ENCODE results near the gene NUP205. TPM values are rescaled to one million over a fixed set of nuclear protein-coding genes. Genes with fewer than 3 reads are reported as not detected.
"Not testable (repeated sequence)": the region's sequence is repeated elsewhere in the genome, so short reads cannot be mapped to it uniquely, and the experiment has no call there.

Gene NUP205
- total RNA-seq, 1 donor from 2014 or later, result 66.1 TPM

DNA sequence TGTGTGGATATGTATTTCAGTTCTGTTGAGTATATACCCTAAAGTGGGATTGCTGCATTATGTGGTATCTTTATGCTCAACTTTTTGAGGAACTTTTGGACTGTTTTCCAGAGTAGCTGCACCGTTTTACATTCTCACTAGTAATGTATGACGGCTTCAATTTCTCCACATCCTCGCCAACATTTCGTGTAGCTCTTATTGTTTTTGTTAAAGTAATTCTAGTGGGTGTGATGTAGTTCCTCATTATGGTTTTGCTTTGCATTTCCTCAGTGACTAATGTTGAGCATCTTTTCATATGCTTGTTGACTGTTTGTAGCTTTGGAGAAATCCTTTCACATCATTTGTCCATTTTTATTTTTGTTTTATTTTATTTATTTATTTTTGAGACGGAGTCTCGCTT lies 109.1 kb downstream of the NUP205 start:
- Mint-ChIP-seq H3K9me3 (ENCODE audit: unreplicated experiment) (no peaks in the 10 kb centered on the region), H3K36me3 (ENCODE audit: low read depth, unreplicated experiment) (peaks cover 6% of the 10 kb centered on the region), H3K27me3 (ENCODE audit: unreplicated experiment) (peaks cover 5% of the 10 kb centered on the region), H3K4me1 (ENCODE audit: unreplicated experiment) (peaks cover 7% of the 10 kb centered on the region), H3K4me3 (ENCODE audit: unreplicated experiment) (no peak overlapping the region), H3K27ac (ENCODE audit: unreplicated experiment) (no peak overlapping the region)
- TF ChIP-seq, protein P1, sequence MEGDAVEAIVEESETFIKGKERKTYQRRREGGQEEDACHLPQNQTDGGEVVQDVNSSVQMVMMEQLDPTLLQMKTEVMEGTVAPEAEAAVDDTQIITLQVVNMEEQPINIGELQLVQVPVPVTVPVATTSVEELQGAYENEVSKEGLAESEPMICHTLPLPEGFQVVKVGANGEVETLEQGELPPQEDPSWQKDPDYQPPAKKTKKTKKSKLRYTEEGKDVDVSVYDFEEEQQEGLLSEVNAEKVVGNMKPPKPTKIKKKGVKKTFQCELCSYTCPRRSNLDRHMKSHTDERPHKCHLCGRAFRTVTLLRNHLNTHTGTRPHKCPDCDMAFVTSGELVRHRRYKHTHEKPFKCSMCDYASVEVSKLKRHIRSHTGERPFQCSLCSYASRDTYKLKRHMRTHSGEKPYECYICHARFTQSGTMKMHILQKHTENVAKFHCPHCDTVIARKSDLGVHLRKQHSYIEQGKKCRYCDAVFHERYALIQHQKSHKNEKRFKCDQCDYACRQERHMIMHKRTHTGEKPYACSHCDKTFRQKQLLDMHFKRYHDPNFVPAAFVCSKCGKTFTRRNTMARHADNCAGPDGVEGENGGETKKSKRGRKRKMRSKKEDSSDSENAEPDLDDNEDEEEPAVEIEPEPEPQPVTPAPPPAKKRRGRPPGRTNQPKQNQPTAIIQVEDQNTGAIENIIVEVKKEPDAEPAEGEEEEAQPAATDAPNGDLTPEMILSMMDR (IDR thresholded peaks at IDR 0.05; ENCODE audit: unreplicated experiment), result no peak
- no peak for DNase-seq (ENCODE audit: low spot score)

GRCh38 chr7:135667626-135668025 lies 109.9 kb downstream of the NUP205 start:
- H3K27me3 Mint-ChIP-seq (ENCODE audit: unreplicated experiment); H3K4me1 Mint-ChIP-seq (ENCODE audit: unreplicated experiment); H3K36me3 Mint-ChIP-seq (ENCODE audit: low read depth, unreplicated experiment); H3K9me3 Mint-ChIP-seq (ENCODE audit: unreplicated experiment); H3K27ac Mint-ChIP-seq (ENCODE audit: unreplicated experiment); H3K4me3 Mint-ChIP-seq (ENCODE audit: unreplicated experiment); DNase-seq (ENCODE audit: low spot score): not testable (repeated sequence)

DNA sequence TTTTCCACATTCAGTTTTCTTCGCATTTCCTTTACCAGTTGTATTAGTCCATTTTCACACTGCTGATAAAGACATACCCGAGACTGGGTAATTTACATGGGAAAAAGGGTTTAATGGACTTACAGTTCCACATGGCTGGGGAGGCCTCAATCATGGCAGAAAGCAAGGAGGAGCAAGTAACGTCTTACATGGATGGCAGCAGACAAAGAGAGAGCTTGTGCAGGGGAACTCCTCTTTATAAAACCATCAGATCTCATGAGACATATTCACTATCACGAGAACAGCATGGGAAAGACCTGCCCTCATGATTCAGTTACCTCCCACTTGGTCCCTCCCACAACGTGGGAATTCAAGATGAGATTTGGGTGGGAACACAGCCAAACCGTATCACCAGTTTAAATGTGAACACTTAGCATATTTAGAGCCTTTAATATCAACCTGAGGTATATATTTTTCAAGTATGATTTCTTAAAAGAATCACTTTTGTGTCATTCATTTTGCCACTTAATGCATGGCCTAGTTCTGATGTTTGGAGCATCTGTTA lies 111.2 kb downstream of the NUP205 start:
- H3K9me3 Mint-ChIP-seq (ENCODE audit: unreplicated experiment); H3K4me3 Mint-ChIP-seq (ENCODE audit: unreplicated experiment); DNase-seq (ENCODE audit: low spot score); H3K4me1 Mint-ChIP-seq (ENCODE audit: unreplicated experiment); H3K27ac Mint-ChIP-seq (ENCODE audit: unreplicated experiment); H3K36me3 Mint-ChIP-seq (ENCODE audit: low read depth, unreplicated experiment); H3K27me3 Mint-ChIP-seq (ENCODE audit: unreplicated experiment): not testable (repeated sequence)

DNA sequence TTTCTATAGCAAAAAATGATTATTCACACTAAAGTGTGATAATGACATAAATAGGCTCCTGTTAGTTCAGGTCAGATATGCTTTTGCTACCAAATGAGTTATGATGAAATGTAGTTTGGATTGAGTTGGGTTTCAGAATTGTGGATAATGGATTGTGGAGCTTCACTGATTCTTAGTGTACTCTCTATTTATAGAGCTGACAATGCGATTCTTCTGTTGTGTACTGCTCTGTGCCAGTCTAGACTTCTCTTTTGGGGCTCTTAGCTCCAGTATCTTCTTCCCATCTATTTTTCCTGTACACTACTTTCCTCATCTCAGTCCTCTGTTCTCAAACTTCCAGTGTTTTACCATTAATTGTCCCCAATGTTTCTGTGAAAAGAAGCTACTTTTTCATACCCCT lies 112.1 kb downstream of the NUP205 start:
- Mint-ChIP-seq H3K27ac (ENCODE audit: unreplicated experiment) (no peak overlapping the region), H3K27me3 (ENCODE audit: unreplicated experiment) (peaks cover 1% of the 10 kb centered on the region), H3K36me3 (ENCODE audit: low read depth, unreplicated experiment) (peaks cover 6% of the 10 kb centered on the region), H3K4me1 (ENCODE audit: unreplicated experiment) (peaks cover 2% of the 10 kb centered on the region), H3K9me3 (ENCODE audit: unreplicated experiment) (no peaks in the 10 kb centered on the region), H3K4me3 (ENCODE audit: unreplicated experiment) (no peak overlapping the region)
- no peak for DNase-seq (ENCODE audit: low spot score)
- TF ChIP-seq, protein P1 (IDR thresholded peaks at IDR 0.05; ENCODE audit: unreplicated experiment), result no peak

DNA sequence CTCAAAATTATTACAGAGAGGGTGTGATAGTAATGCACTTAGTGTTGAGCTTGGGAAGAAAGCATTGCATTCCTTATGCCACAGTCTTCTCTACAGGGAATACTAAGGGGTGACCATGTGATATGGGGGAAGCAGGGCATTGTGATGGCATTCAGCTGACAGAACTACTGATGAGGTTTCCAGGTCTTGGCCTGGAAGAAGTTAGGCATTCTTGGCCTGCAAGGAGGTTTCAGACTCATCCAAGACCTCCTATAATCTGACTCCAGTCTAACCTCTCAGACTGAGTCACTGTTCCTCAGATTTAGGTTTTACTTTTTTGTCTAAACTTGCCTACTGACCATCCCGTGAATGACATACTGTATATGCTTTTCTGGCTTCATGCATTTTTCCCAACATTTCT lies 112.5 kb downstream of the NUP205 start:
- no peak for DNase-seq (ENCODE audit: low spot score)
- Mint-ChIP-seq H3K27ac (ENCODE audit: unreplicated experiment) (no peak overlapping the region), H3K4me3 (ENCODE audit: unreplicated experiment) (no peak overlapping the region), H3K36me3 (ENCODE audit: low read depth, unreplicated experiment) (peaks cover 6% of the 10 kb centered on the region), H3K27me3 (ENCODE audit: unreplicated experiment) (peaks cover 1% of the 10 kb centered on the region), H3K9me3 (ENCODE audit: unreplicated experiment) (no peaks in the 10 kb centered on the region), H3K4me1 (ENCODE audit: unreplicated experiment) (peaks cover 2% of the 10 kb centered on the region)
- TF ChIP-seq, protein P1 (IDR thresholded peaks at IDR 0.05; ENCODE audit: unreplicated experiment), result no peak

DNA sequence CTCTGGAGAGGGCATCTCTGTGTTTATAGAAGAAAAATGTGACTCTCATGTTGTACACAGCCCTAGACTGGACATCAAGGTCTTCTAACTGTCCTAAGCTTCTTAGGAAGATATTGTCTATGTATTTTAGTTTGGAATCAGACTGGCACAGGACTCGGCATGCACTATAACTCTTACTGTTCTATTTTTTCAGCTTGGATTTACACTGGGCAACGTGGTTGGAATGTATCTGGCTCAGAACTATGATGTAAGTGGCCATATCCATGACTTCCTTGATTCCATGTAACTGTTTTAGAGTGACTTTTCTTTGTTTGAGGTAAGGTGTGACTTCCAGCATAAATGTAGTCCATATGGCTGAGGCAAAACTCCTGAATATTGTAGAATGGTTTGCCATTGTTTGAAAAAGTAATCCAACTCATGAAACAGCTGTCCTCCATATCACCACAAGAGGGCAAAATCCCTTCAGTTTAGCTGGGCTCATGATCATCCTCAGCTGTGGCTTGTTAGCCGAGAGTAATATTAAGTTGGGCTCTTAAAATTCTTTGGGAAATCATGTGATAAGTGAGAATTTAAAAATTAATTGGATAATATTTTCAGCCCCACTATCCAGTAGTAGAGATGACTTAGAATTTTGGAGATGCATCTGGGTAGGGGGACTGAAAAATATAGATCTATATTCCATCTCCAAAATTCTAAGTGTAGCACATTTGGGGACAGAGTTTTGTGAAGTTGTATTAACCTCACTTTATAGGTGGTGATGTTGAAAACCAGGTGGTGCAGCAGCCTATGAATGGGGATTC lies 115.0 kb downstream of the NUP205 start:
- H3K4me3 Mint-ChIP-seq (ENCODE audit: unreplicated experiment), result no peak overlapping the region
- DNase-seq (ENCODE audit: low spot score), result peak; percentile 28
- H3K27ac Mint-ChIP-seq (ENCODE audit: unreplicated experiment), result peak overlapping the region; percentile 34
- H3K4me1 Mint-ChIP-seq (ENCODE audit: unreplicated experiment), result peaks cover 2% of the 10 kb centered on the region
- TF ChIP-seq, protein P1 (IDR thresholded peaks at IDR 0.05; ENCODE audit: unreplicated experiment), result peak; percentile 84
- H3K27me3 Mint-ChIP-seq (ENCODE audit: unreplicated experiment), result no peaks in the 10 kb centered on the region
- H3K36me3 Mint-ChIP-seq (ENCODE audit: low read depth, unreplicated experiment), result peaks cover 6% of the 10 kb centered on the region
- no peaks in the 10 kb centered on the region for H3K9me3 Mint-ChIP-seq (ENCODE audit: unreplicated experiment)

Measured in endothelial cell (in vitro differentiated cells).